OCI-LY7 (cell line): Measurements from ENCODE around the gene TMEM256. TPM values are rescaled to one million over a fixed set of nuclear protein-coding genes. Genes with fewer than 3 reads are reported as not detected.

Experiments used
- BruUV-seq: library from RNA; stranded (reverse); fragments of 400-500 nt; replicated peaks from 2 replicates; lab custom pipeline; 2021; lab: Mats Ljungman, UMichigan
- CTCF ChIA-PET: fragments of 300-600 bp; sonication (Branson Sonifier 250); formaldehyde crosslinking; loops from one replicate; lab custom pipeline; 2022; ENCODE audit warnings: antibody characterized with exemption; ENCODE audit not compliant: unreplicated experiment; lab: Charles Lee
- POLR2A ChIA-PET: fragments of 300-600 bp; sonication (Branson Sonifier 250); formaldehyde crosslinking; loops from one replicate; lab custom pipeline; 2022; ENCODE audit warnings: antibody characterized with exemption; lab: Charles Lee
- DNase-seq: peaks from one replicate; pipeline ENCODE4 v3.0.0-alpha.2; 2015; ENCODE audit warnings: low spot score
- H2AFZ ChIP-seq: fragments of 200-600 bp; sonication (generic), shearing (Covaris generic); 2 replicates; pipeline ENCODE4 v1.6.1; 2014; ENCODE audit warnings: mild to moderate bottlenecking, antibody characterized with exemption, low read length, moderate library complexity
- H3K27ac ChIP-seq: fragments of 200-600 bp; sonication (generic); 2 replicates; pipeline ENCODE4 v1.5.1; 2014; ENCODE audit warnings: mixed run types, low read depth, mild to moderate bottlenecking, moderate library complexity, low read length, inconsistent platforms; ENCODE audit not compliant: poor library complexity, severe bottlenecking
- H3K36me3 ChIP-seq: fragments of 200-600 bp; sonication (generic); 2 replicates; pipeline ENCODE4 v1.6.1; 2014; ENCODE audit warnings: mild to moderate bottlenecking, antibody characterized with exemption, low read length, moderate library complexity, mixed read lengths; ENCODE audit not compliant: insufficient read depth
- H3K4me1 ChIP-seq: fragments of 200-600 bp; sonication (generic); 2 replicates; pipeline ENCODE4 v1.5.1; 2014; ENCODE audit warnings: mild to moderate bottlenecking, low read length; ENCODE audit not compliant: insufficient read depth, poor library complexity, severe bottlenecking
- H3K4me2 ChIP-seq: fragments of 200-600 bp; sonication (generic); 2 replicates; pipeline ENCODE4 v1.6.1; 2014; ENCODE audit warnings: mild to moderate bottlenecking, low read length
- H3K4me3 ChIP-seq: fragments of 200-600 bp; sonication (generic); 2 replicates; pipeline ENCODE4 v1.5.1; 2014; ENCODE audit warnings: mild to moderate bottlenecking, low read depth, low read length; ENCODE audit not compliant: poor library complexity, severe bottlenecking
- H3K79me2 ChIP-seq: fragments of 200-600 bp; sonication (generic); 2 replicates; pipeline ENCODE4 v1.6.1; 2016; ENCODE audit warnings: low read depth, mild to moderate bottlenecking, low read length, moderate library complexity, mixed read lengths; ENCODE audit not compliant: insufficient read depth
- H3K9me2 ChIP-seq: fragments of 200-600 bp; sonication (generic); 2 replicates; pipeline ENCODE4 v1.6.1; 2016; ENCODE audit warnings: mild to moderate bottlenecking, low read length, mixed read lengths; ENCODE audit not compliant: insufficient read depth
- H3K9me3 ChIP-seq: fragments of 200-600 bp; sonication (generic); 2 replicates; pipeline ENCODE4 v1.6.1; 2014; ENCODE audit warnings: mild to moderate bottlenecking, mixed run types, low read length, mixed read lengths
- H4K20me1 ChIP-seq: fragments of 200-600 bp; sonication (generic); 2 replicates; pipeline ENCODE4 v1.6.1; 2014; ENCODE audit warnings: mild to moderate bottlenecking, antibody characterized with exemption, low read length, moderate library complexity, mixed read lengths; ENCODE audit not compliant: insufficient read depth
- EZH2phosphoT487 ChIP-seq: fragments of 200-600 bp; sonication (generic); IDR thresholded peaks from 2 replicates; pipeline ENCODE4 v1.6.1; 2018; ENCODE audit warnings: low read depth, borderline replicate concordance, mild to moderate bottlenecking, mixed run types, antibody characterized with exemption, low read length, moderate library complexity, mixed read lengths
- intact Hi-C: fragments of 100-400 bp; cut with micrococcal nuclease; formaldehyde crosslinking; loops from one replicate; pipeline ENCODE4 v1.10.0; 2022; ENCODE audit not compliant: unreplicated experiment
- total RNA-seq, 2 experiments: library from RNA; depleted of rRNA in 1 of 2; stranded (reverse); fragments of >200 nt in 1 of 2; shearing (Covaris generic) in 1 of 2; gene quantifications; 2 replicates each; pipeline ENCODE4 v1.2.3, GENCODE V29; 2014 to 2022
- TF ChIP-seq, protein P1 (sequence below): fragments of 200-600 bp; sonication (generic); conservative IDR thresholded peaks from 2 replicates; pipeline ENCODE4 v1.5.1; 2014; ENCODE audit warnings: mild to moderate bottlenecking, antibody characterized with exemption, low read length, moderate library complexity, mixed read lengths

The TMEM256 gene
- total RNA-seq, 2 experiments from 2014 or later: 96.6 to 165 TPM

DNA sequence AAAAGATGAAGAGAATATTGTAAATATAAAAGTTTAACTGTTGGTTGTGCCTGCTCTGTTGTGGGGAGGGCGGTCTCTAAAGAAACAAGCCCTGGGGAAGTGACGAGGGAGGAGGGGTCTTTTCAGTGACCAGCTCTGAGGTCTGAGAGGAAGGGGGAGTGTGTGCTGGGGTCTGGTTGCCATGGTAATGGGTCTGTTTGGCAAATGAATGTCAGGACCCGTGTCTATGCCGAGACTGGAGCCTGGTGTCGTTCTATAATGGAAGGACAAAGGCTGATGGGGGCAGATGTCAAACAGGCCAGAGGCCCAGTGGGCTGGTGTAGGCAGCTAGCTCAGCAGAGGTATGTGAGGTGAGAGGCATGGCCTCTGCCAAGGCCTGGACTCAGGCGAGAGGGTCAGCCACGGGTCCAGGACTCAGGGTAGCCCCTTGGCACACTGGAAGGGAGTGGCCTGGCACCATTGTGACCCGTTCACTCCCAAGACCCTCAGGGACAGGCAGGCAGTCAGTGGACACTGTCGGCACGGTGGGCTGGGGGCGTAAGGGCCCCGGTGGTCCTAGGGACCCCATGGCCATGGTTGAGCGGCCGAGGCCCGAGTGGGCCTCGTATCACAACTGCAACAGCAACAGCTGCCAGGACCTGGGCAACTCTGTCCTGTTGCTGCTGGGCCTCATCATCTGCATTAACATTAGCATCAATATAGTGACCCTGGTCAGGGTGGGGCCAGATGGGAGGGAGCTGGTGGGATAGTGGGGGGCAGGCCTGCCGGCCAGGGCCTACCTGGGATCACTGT lies 16.1 kb upstream of the TMEM256 start, which contains the start of gene SPEM1:
TSS of gene SPEM1 (plus strand) at position 506 of the 792 bp plus-strand sequence. CDS start at position 567, 61 bp downstream.
- TF ChIP-seq, protein P1, sequence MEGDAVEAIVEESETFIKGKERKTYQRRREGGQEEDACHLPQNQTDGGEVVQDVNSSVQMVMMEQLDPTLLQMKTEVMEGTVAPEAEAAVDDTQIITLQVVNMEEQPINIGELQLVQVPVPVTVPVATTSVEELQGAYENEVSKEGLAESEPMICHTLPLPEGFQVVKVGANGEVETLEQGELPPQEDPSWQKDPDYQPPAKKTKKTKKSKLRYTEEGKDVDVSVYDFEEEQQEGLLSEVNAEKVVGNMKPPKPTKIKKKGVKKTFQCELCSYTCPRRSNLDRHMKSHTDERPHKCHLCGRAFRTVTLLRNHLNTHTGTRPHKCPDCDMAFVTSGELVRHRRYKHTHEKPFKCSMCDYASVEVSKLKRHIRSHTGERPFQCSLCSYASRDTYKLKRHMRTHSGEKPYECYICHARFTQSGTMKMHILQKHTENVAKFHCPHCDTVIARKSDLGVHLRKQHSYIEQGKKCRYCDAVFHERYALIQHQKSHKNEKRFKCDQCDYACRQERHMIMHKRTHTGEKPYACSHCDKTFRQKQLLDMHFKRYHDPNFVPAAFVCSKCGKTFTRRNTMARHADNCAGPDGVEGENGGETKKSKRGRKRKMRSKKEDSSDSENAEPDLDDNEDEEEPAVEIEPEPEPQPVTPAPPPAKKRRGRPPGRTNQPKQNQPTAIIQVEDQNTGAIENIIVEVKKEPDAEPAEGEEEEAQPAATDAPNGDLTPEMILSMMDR: no peak
- TF ChIP-seq EZH2phosphoT487: no peak
- Histone ChIP-seq H3K27ac (no peak within 1 kb of the TSS), H4K20me1 (no peaks in the 10 kb centered on the region), H3K79me2 (no peaks in the 10 kb centered on the region), H3K36me3 (no peaks in the 10 kb centered on the region), H3K4me2 (no peak within 1 kb of the TSS), H2AFZ (no peak within 1 kb of the TSS), H3K9me2 (no peaks in the 10 kb centered on the region), H3K4me3 (no peak within 1 kb of the TSS), H3K4me1 (no peaks in the 10 kb centered on the region), H3K9me3 (no peaks in the 10 kb centered on the region)
- intact Hi-C loops: no loop called here
- no TSS peak for BruUV-seq
- ChIA-PET POLR2A (interaction anchor here (1.0 kb wide), 1 partner anchor 11 kb away, joined by 3 read pairs; no protein-coding TSS in a partner anchor), CTCF (no interaction called here)
- no peak for DNase-seq

DNA sequence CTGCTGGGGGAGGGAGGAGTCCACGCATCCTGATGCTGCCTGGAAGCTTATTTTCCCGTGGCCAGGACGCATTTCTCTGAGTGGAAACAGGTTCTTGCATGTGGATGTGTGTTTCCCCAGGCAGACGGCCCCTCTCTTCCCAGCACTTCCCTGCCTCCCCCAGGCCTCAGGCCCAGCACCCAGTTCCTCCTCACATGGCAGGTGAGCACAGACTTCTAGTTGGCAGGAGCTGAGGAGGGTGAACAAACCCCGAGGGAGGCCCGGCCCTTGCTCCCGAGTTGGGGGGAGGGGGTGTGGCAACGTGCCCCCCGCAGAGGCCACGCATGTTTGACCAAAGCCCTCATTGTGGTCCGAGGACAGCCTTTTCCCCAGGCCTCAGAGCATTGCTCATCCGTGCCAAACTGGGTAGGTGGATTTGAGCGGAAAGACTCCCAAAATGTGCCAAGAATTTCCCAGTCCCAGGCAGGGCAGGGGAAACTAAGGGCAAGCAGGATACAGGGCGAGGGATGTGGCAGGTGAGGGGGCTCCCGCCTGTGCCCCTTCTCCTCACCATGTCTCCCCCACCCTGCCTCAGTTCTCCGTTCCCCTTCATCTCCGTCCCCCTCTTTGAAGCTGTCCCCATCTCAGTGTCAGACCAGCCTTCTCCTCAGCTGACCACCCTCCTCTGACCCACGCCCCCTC lies 14.7 kb upstream of the TMEM256 start:
- CTCF ChIA-PET: no interaction called here
- POLR2A ChIA-PET: interaction anchor here (0.8 kb wide), 1 partner anchor 15 kb away, joined by 3 read pairs; the partner anchor contains the start of gene TMEM256
- Histone ChIP-seq H2AFZ (no peak overlapping the region), H4K20me1 (no peaks in the 10 kb centered on the region), H3K4me2 (no peak overlapping the region), H3K79me2 (no peaks in the 10 kb centered on the region), H3K27ac (no peak overlapping the region), H3K36me3 (no peaks in the 10 kb centered on the region), H3K9me2 (no peaks in the 10 kb centered on the region), H3K4me1 (no peaks in the 10 kb centered on the region), H3K4me3 (no peak overlapping the region), H3K9me3 (no peaks in the 10 kb centered on the region)
- DNase-seq: no peak
- intact Hi-C loops: no loop called here
- BruUV-seq: no TSS peak
- no peak for TF ChIP-seq EZH2phosphoT487
- TF ChIP-seq, protein P1: no peak
